OCI-LY7 (cell line): Measurements from ENCODE around the gene APC. TPM values are rescaled to one million over a fixed set of nuclear protein-coding genes. Genes with fewer than 3 reads are reported as not detected.

Source experiments
- BruUV-seq: library from RNA; stranded (reverse); fragments of 400-500 nt; replicated peaks from 2 replicates; lab custom pipeline; 2021; lab: Mats Ljungman, UMichigan
- CTCF ChIA-PET: fragments of 300-600 bp; sonication (Branson Sonifier 250); formaldehyde crosslinking; loops from one replicate; lab custom pipeline; 2022; ENCODE audit warnings: antibody characterized with exemption; ENCODE audit not compliant: unreplicated experiment; lab: Charles Lee
- POLR2A ChIA-PET: fragments of 300-600 bp; sonication (Branson Sonifier 250); formaldehyde crosslinking; loops from one replicate; lab custom pipeline; 2022; ENCODE audit warnings: antibody characterized with exemption; lab: Charles Lee
- DNase-seq: peaks from one replicate; pipeline ENCODE4 v3.0.0-alpha.2; 2015; ENCODE audit warnings: low spot score
- H2AFZ ChIP-seq: fragments of 200-600 bp; sonication (generic), shearing (Covaris generic); 2 replicates; pipeline ENCODE4 v1.6.1; 2014; ENCODE audit warnings: mild to moderate bottlenecking, antibody characterized with exemption, low read length, moderate library complexity
- H3K27ac ChIP-seq: fragments of 200-600 bp; sonication (generic); 2 replicates; pipeline ENCODE4 v1.5.1; 2014; ENCODE audit warnings: mixed run types, low read depth, mild to moderate bottlenecking, moderate library complexity, low read length, inconsistent platforms; ENCODE audit not compliant: poor library complexity, severe bottlenecking
- H3K36me3 ChIP-seq: fragments of 200-600 bp; sonication (generic); 2 replicates; pipeline ENCODE4 v1.6.1; 2014; ENCODE audit warnings: mild to moderate bottlenecking, antibody characterized with exemption, low read length, moderate library complexity, mixed read lengths; ENCODE audit not compliant: insufficient read depth
- H3K4me1 ChIP-seq: fragments of 200-600 bp; sonication (generic); 2 replicates; pipeline ENCODE4 v1.5.1; 2014; ENCODE audit warnings: mild to moderate bottlenecking, low read length; ENCODE audit not compliant: insufficient read depth, poor library complexity, severe bottlenecking
- H3K4me2 ChIP-seq: fragments of 200-600 bp; sonication (generic); 2 replicates; pipeline ENCODE4 v1.6.1; 2014; ENCODE audit warnings: mild to moderate bottlenecking, low read length
- H3K4me3 ChIP-seq: fragments of 200-600 bp; sonication (generic); 2 replicates; pipeline ENCODE4 v1.5.1; 2014; ENCODE audit warnings: mild to moderate bottlenecking, low read depth, low read length; ENCODE audit not compliant: poor library complexity, severe bottlenecking
- H3K79me2 ChIP-seq: fragments of 200-600 bp; sonication (generic); 2 replicates; pipeline ENCODE4 v1.6.1; 2016; ENCODE audit warnings: low read depth, mild to moderate bottlenecking, low read length, moderate library complexity, mixed read lengths; ENCODE audit not compliant: insufficient read depth
- H3K9me2 ChIP-seq: fragments of 200-600 bp; sonication (generic); 2 replicates; pipeline ENCODE4 v1.6.1; 2016; ENCODE audit warnings: mild to moderate bottlenecking, low read length, mixed read lengths; ENCODE audit not compliant: insufficient read depth
- H3K9me3 ChIP-seq: fragments of 200-600 bp; sonication (generic); 2 replicates; pipeline ENCODE4 v1.6.1; 2014; ENCODE audit warnings: mild to moderate bottlenecking, mixed run types, low read length, mixed read lengths
- H4K20me1 ChIP-seq: fragments of 200-600 bp; sonication (generic); 2 replicates; pipeline ENCODE4 v1.6.1; 2014; ENCODE audit warnings: mild to moderate bottlenecking, antibody characterized with exemption, low read length, moderate library complexity, mixed read lengths; ENCODE audit not compliant: insufficient read depth
- EZH2phosphoT487 ChIP-seq: fragments of 200-600 bp; sonication (generic); IDR thresholded peaks from 2 replicates; pipeline ENCODE4 v1.6.1; 2018; ENCODE audit warnings: low read depth, borderline replicate concordance, mild to moderate bottlenecking, mixed run types, antibody characterized with exemption, low read length, moderate library complexity, mixed read lengths
- intact Hi-C: fragments of 100-400 bp; cut with micrococcal nuclease; formaldehyde crosslinking; loops from one replicate; pipeline ENCODE4 v1.10.0; 2022; ENCODE audit not compliant: unreplicated experiment
- total RNA-seq, 2 experiments: library from RNA; depleted of rRNA in 1 of 2; stranded (reverse); fragments of >200 nt in 1 of 2; shearing (Covaris generic) in 1 of 2; gene quantifications; 2 replicates each; pipeline ENCODE4 v1.2.3, GENCODE V29; 2014 to 2022
- TF ChIP-seq, protein P1 (sequence below): fragments of 200-600 bp; sonication (generic); conservative IDR thresholded peaks from 2 replicates; pipeline ENCODE4 v1.5.1; 2014; ENCODE audit warnings: mild to moderate bottlenecking, antibody characterized with exemption, low read length, moderate library complexity, mixed read lengths

Gene APC
- total RNA-seq, 2 experiments from 2014 or later = 33.1 to 34.8 TPM

DNA sequence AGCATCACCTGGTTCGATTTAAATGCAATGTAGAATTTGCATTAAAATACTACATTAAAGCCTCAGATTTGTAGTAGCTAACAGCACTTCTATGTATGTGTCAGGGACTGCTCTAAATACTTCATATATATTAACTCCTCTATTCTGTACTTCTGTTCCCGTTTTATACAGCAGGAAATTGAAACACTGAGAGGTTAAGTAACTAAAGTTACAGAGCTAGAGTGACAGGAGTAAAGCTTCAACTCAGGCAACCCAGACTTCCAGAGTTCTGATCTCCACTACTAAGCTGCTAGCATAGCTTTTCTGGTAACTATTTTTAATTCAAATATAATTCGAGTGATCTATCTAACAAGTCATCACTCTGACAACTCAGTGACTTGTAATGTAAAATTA, 619 bp upstream of the APC start:
- H3K36me3 ChIP-seq = no peaks in the 10 kb centered on the region; the same call in 1 of the 2 replicates
- POLR2A ChIA-PET = interaction anchor here (0.6 to 5.7 kb wide), 10 partner anchors 9 to 129 kb away, joined by 3 to 38 read pairs (median 6); no protein-coding TSS in a partner anchor
- peak overlapping the region; percentile 85 for H3K4me3 ChIP-seq
- BruUV-seq = no TSS peak
- H2AFZ ChIP-seq = peak overlapping the region; percentile 95
- peak overlapping the region; percentile 89 for H3K4me2 ChIP-seq
- 0 out of 2 replicates have a peak, but pooled peaks cover 4% of the 10 kb centered on the region for H4K20me1 ChIP-seq
- no peaks in the 10 kb centered on the region for H3K9me2 ChIP-seq
- CTCF ChIA-PET = no interaction called here
- no peak for TF ChIP-seq EZH2phosphoT487
- TF ChIP-seq, protein P1, sequence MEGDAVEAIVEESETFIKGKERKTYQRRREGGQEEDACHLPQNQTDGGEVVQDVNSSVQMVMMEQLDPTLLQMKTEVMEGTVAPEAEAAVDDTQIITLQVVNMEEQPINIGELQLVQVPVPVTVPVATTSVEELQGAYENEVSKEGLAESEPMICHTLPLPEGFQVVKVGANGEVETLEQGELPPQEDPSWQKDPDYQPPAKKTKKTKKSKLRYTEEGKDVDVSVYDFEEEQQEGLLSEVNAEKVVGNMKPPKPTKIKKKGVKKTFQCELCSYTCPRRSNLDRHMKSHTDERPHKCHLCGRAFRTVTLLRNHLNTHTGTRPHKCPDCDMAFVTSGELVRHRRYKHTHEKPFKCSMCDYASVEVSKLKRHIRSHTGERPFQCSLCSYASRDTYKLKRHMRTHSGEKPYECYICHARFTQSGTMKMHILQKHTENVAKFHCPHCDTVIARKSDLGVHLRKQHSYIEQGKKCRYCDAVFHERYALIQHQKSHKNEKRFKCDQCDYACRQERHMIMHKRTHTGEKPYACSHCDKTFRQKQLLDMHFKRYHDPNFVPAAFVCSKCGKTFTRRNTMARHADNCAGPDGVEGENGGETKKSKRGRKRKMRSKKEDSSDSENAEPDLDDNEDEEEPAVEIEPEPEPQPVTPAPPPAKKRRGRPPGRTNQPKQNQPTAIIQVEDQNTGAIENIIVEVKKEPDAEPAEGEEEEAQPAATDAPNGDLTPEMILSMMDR = no peak
- H3K27ac ChIP-seq = peak overlapping the region; percentile 21
- intact Hi-C loops = loop anchor here (2.0 kb wide), 1 partner anchor 30 kb away; no protein-coding TSS in a partner anchor
- peaks cover 44% of the 10 kb centered on the region for H3K79me2 ChIP-seq
- DNase-seq = peak; percentile 9
- no peaks in the 10 kb centered on the region for H3K9me3 ChIP-seq
- H3K4me1 ChIP-seq = peaks cover 18% of the 10 kb centered on the region

DNA sequence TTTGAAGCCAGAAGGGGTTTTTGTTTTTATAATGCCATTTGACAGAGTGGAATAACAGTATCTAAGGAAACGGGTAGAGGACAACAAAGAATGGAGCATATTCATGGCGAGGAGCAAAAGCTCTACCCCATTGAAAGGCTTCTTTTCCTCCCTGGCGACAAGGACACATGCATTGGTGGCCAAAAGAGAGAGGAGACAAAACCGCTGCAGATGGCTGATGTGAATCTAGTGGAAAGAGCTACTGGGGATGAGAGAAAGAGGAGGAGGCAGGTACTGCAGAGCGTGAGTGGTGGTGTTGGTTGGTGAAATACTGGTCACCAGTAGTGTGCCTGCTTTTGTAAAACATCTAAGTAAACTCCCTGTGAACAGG, 491 bp downstream of the APC start:
- Histone ChIP-seq H3K4me3 (peak overlapping the region; percentile 85), H3K4me2 (peak overlapping the region; percentile 89), H3K4me1 (peaks cover 18% of the 10 kb centered on the region), H3K79me2 (peaks cover 44% of the 10 kb centered on the region), H2AFZ (peak overlapping the region; percentile 95), H4K20me1 (0 out of 2 replicates have a peak, but pooled peaks cover 5% of the 10 kb centered on the region), H3K36me3 (no peaks in the 10 kb centered on the region; the same call in 1 of the 2 replicates), H3K9me3 (no peaks in the 10 kb centered on the region), H3K9me2 (no peaks in the 10 kb centered on the region), H3K27ac (peak overlapping the region; percentile 37)
- no TSS peak for BruUV-seq
- no peak for TF ChIP-seq EZH2phosphoT487
- TF ChIP-seq, protein P1 = no peak
- ChIA-PET POLR2A (interaction anchor here (0.6 to 5.7 kb wide), 6 partner anchors 9 to 96 kb away, joined by 3 to 38 read pairs (median 5); no protein-coding TSS in a partner anchor), CTCF (no interaction called here)
- intact Hi-C loops = no loop called here
- DNase-seq = peak; percentile 42

DNA sequence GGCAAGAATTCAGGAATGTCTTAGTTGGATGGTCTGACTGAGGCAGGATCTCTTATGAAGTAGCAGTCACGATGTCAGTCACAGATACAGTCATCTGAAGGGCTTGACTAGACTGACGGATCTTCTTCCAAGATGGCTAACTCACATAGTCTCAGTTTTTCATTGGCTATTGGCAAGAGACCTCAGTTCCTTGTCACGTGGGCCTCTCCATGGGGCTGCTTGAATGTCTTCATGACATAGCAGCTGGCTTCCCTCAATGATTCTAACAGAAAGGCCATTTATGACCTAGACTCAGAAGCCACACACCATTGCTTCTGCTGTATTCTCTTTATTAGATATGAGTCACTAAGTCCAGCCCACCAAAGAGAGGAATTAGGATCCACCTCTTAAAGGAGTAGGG, 4.7 kb downstream of the APC start:
- H3K4me2 ChIP-seq = no peak overlapping the region
- intact Hi-C loops = no loop called here
- POLR2A ChIA-PET = interaction anchor here (0.6 to 0.7 kb wide), 2 partner anchors 92 to 93 kb away, joined by 3 to 5 read pairs; no protein-coding TSS in a partner anchor
- no peaks in the 10 kb centered on the region for H3K9me2 ChIP-seq
- TF ChIP-seq EZH2phosphoT487 = no peak
- TF ChIP-seq, protein P1 = no peak
- H3K79me2 ChIP-seq = peaks cover 32% of the 10 kb centered on the region
- DNase-seq = no peak
- H3K9me3 ChIP-seq = no peaks in the 10 kb centered on the region
- no peak overlapping the region for H3K4me3 ChIP-seq
- CTCF ChIA-PET = no interaction called here
- H4K20me1 ChIP-seq = 0 out of 2 replicates have a peak, but pooled peaks cover 5% of the 10 kb centered on the region
- H2AFZ ChIP-seq = no peak overlapping the region
- H3K27ac ChIP-seq = no peak overlapping the region
- H3K4me1 ChIP-seq = peaks cover 13% of the 10 kb centered on the region
- no peaks in the 10 kb centered on the region; the same call in none of the 2 replicates for H3K36me3 ChIP-seq
- no TSS peak for BruUV-seq
